GM10248 (cell line): ENCODE data around the gene AUTS2.
A peak's percentile ranks its signal among the peaks of the same experiment; 100 is the strongest.

ENCODE experiments used
- CTCF ChIA-PET: fragments of 300-600 bp; sonication (Branson Sonifier 250); formaldehyde crosslinking; extraction: SDS; loops from one replicate; lab custom pipeline; 2021; ENCODE audit warnings: antibody characterized with exemption; lab: Yijun Ruan, JAX
- POLR2A ChIA-PET: fragments of 350-650 bp; sonication (Branson Sonifier 250); formaldehyde crosslinking; extraction: SDS; loops from one replicate; lab custom pipeline; 2020; ENCODE audit warnings: antibody characterized with exemption; lab: Yijun Ruan, JAX
- DNase-seq: peaks from one replicate; pipeline ENCODE4 v3.0.0; 2012; ENCODE audit errors: extremely low spot score
- CTCF ChIP-seq: IDR thresholded peaks from 2 replicates; pipeline ENCODE4 v1.5.1; 2012; ENCODE audit warnings: mild to moderate bottlenecking, low read depth; ENCODE audit errors: extremely low read depth, missing control alignments, control extremely low read depth

Gene AUTS2

GRCh38 chr7:69703099-69703498 lies 104.8 kb downstream of the AUTS2 start:
- DNase-seq, result no peak
- ChIA-PET CTCF (interaction anchor here (0.8 to 1.7 kb wide), 5 partner anchors 11 to 25 kb away, joined by 3 to 5 read pairs (median 3); no protein-coding TSS in a partner anchor), POLR2A (no interaction called here)
- no peak for TF ChIP-seq CTCF

GRCh38 chr7:69706070-69706469 lies 107.8 kb downstream of the AUTS2 start:
- no peak for DNase-seq
- TF ChIP-seq CTCF, result no peak
- ChIA-PET CTCF (interaction anchor here (1.8 kb wide), 1 partner anchor 39 kb away, joined by 3 read pairs; no protein-coding TSS in a partner anchor), POLR2A (no interaction called here)

- no peak for TF ChIP-seq CTCF
- no peak for DNase-seq
- POLR2A ChIA-PET, result no interaction called here
- CTCF ChIA-PET, result interaction anchor here (1.1 to 1.3 kb wide), 2 partner anchors 12 to 32 kb away, joined by 3 read pairs; no protein-coding TSS in a partner anchor
Measured at GRCh38 chr7:69708857-69709256, 110.6 kb downstream of the AUTS2 start.

GRCh38 chr7:69710768-69711438 lies 112.6 kb downstream of the AUTS2 start:
- no peak for DNase-seq
- CTCF ChIA-PET, result interaction anchor here (0.8 to 1.3 kb wide), 2 partner anchors 12 to 33 kb away, joined by 3 to 4 read pairs; no protein-coding TSS in a partner anchor
- TF ChIP-seq CTCF, result no peak
- POLR2A ChIA-PET, result no interaction called here

- DNase-seq, result peak; percentile 13
- POLR2A ChIA-PET, result no interaction called here
- CTCF ChIA-PET, result interaction anchor here (0.7 to 1.2 kb wide), 2 partner anchors 9 to 37 kb away, joined by 3 to 4 read pairs; no protein-coding TSS in a partner anchor
- no peak for TF ChIP-seq CTCF
Measured at GRCh38 chr7:69714886-69715576, 116.8 kb downstream of the AUTS2 start.

GRCh38 chr7:69717221-69717620 lies 118.9 kb downstream of the AUTS2 start:
- TF ChIP-seq CTCF, result no peak
- CTCF ChIA-PET, result interaction anchor here (1.0 to 1.9 kb wide), 2 partner anchors 13 to 22 kb away, joined by 4 to 7 read pairs; no protein-coding TSS in a partner anchor
- POLR2A ChIA-PET, result no interaction called here

More at GRCh38 chr7:69717221-69717620, 118.9 kb downstream of the AUTS2 start:
- no peak for DNase-seq
